KMS-11 (cell line): ENCODE results near the gene ALDH8A1.

ENCODE experiments used
- H2AFZ ChIP-seq: fragments of 200-600 bp; sonication (generic); 2 replicates; pipeline ENCODE4 v1.6.1; 2016; ENCODE audit warnings: antibody characterized with exemption, mixed run types, low read depth
- H3K27ac ChIP-seq: fragments of 200-600 bp; sonication (generic); 2 replicates; pipeline ENCODE4 v1.6.1; 2016; ENCODE audit warnings: mild to moderate bottlenecking, mixed run types
- H3K27me3 ChIP-seq: fragments of 200-600 bp; sonication (generic); 2 replicates; pipeline ENCODE4 v1.6.1; 2017; ENCODE audit warnings: mild to moderate bottlenecking, low read depth, mixed run types, moderate library complexity; ENCODE audit not compliant: insufficient read depth
- H3K36me3 ChIP-seq: fragments of 200-600 bp; sonication (generic); 2 replicates; pipeline ENCODE4 v1.6.1; 2017; ENCODE audit warnings: mild to moderate bottlenecking, mixed run types; ENCODE audit not compliant: insufficient read depth
- H3K4me1 ChIP-seq: fragments of 200-600 bp; sonication (generic); 2 replicates; pipeline ENCODE4 v1.6.1; 2016; ENCODE audit warnings: mild to moderate bottlenecking, low read depth, mixed run types; ENCODE audit not compliant: poor library complexity, severe bottlenecking
- H3K4me2 ChIP-seq: fragments of 200-600 bp; sonication (generic); 2 replicates; pipeline ENCODE4 v1.7.0; 2016; ENCODE audit warnings: mild to moderate bottlenecking, mixed run types
- H3K4me3 ChIP-seq: fragments of 200-600 bp; sonication (generic); IDR thresholded peaks from 2 replicates; pipeline ENCODE4 v1.6.1; 2017; ENCODE audit warnings: low read depth, low read length, mixed read lengths; ENCODE audit not compliant: insufficient read depth
- H3K79me2 ChIP-seq: fragments of 200-600 bp; sonication (generic); 2 replicates; pipeline ENCODE4 v1.6.1; 2016; ENCODE audit warnings: low read depth, mixed run types; ENCODE audit not compliant: insufficient read depth
- H3K9ac ChIP-seq: fragments of 200-600 bp; sonication (generic); 2 replicates; pipeline ENCODE4 v1.6.1; 2016; ENCODE audit warnings: mild to moderate bottlenecking, mixed run types
- H4K20me1 ChIP-seq: fragments of 200-600 bp; sonication (generic); 2 replicates; pipeline ENCODE4 v1.6.1; 2016; ENCODE audit warnings: mild to moderate bottlenecking, mixed run types; ENCODE audit not compliant: insufficient read depth
- CTCF ChIP-seq: fragments of 200-600 bp; sonication (generic); conservative IDR thresholded peaks from 2 replicates; pipeline ENCODE4 v1.6.1; 2017; ENCODE audit warnings: low read depth, mild to moderate bottlenecking, antibody characterized with exemption, low read length, moderate library complexity, mixed read lengths

ALDH8A1 gene

GRCh38 chr6:134951494-134952263 is 1.8 kb upstream of the ALDH8A1 start:
- H3K4me2 ChIP-seq = no peak overlapping the region

DNA sequence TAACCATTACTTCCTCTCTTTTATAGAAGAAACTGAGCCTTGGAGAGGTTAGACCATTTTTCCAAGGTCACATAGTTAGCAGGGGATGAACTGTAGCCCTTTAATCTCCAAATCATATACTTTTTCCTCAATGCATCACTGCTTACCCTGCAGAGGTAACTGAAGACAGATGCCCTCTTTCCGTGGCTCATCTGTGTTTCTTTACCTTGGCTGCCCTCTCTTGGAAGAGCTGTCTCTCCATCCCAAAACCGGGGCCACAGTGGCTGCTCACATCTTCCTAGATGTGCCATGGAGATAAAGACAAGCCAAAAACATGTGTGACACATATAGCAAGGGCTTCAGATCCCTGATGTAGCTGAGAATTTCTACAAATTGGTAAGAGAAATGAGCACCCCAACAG is 581 bp upstream of the ALDH8A1 start:
- H3K4me2 ChIP-seq = no peak overlapping the region
- H2AFZ ChIP-seq = no peak overlapping the region
- no peak overlapping the region for H3K9ac ChIP-seq

More at GRCh38 chr6:134951494-134952263, 1.8 kb upstream of the ALDH8A1 start:
- Histone ChIP-seq H3K36me3 (no peaks in the 10 kb centered on the region), H3K4me1 (no peaks in the 10 kb centered on the region), H3K4me3 (no peak overlapping the region), H3K27me3 (no peaks in the 10 kb centered on the region), H3K9ac (no peak overlapping the region), H3K79me2 (no peaks in the 10 kb centered on the region), H2AFZ (no peak overlapping the region), H3K27ac (no peak overlapping the region), H4K20me1 (no peaks in the 10 kb centered on the region)
- TF ChIP-seq CTCF = no peak

GRCh38 chr6:134948691-134949090 is 1.2 kb downstream of the ALDH8A1 start:
- H3K4me1 ChIP-seq = no peaks in the 10 kb centered on the region
- H3K36me3 ChIP-seq = no peaks in the 10 kb centered on the region
- H3K27ac ChIP-seq = no peak overlapping the region
- H3K9ac ChIP-seq = no peak overlapping the region
- H4K20me1 ChIP-seq = no peaks in the 10 kb centered on the region
- no peak overlapping the region for H3K4me3 ChIP-seq
- no peak for TF ChIP-seq CTCF
- H2AFZ ChIP-seq = no peak overlapping the region
- no peaks in the 10 kb centered on the region for H3K79me2 ChIP-seq
- H3K4me2 ChIP-seq = no peak overlapping the region
- H3K27me3 ChIP-seq = no peaks in the 10 kb centered on the region

More for the DNA sequence above, 581 bp upstream of the ALDH8A1 start:
- no peaks in the 10 kb centered on the region for H3K27me3 ChIP-seq
- no peak overlapping the region for H3K4me3 ChIP-seq
- H3K79me2 ChIP-seq = no peaks in the 10 kb centered on the region
- H3K27ac ChIP-seq = no peak overlapping the region
- TF ChIP-seq CTCF = no peak
- H3K36me3 ChIP-seq = no peaks in the 10 kb centered on the region
- H3K4me1 ChIP-seq = no peaks in the 10 kb centered on the region
- H4K20me1 ChIP-seq = no peaks in the 10 kb centered on the region

GRCh38 chr6:134948142-134948541 is 1.8 kb downstream of the ALDH8A1 start:
- Histone ChIP-seq H3K79me2 (no peaks in the 10 kb centered on the region), H3K9ac (no peak overlapping the region), H3K4me1 (no peaks in the 10 kb centered on the region), H4K20me1 (no peaks in the 10 kb centered on the region), H3K4me3 (no peak overlapping the region), H2AFZ (no peak overlapping the region), H3K36me3 (no peaks in the 10 kb centered on the region), H3K27me3 (no peaks in the 10 kb centered on the region), H3K27ac (no peak overlapping the region), H3K4me2 (no peak overlapping the region)
- TF ChIP-seq CTCF = no peak
